Right hindlimb (tissue), 1 donor: ENCODE results near the gene C19orf12.

Source experiments
- DNase-seq: peaks from one replicate; pipeline ENCODE4 v3.0.0-alpha.2; 2018

The C19orf12 gene

GRCh38 chr19:29714953-29715700 lies at the start of gene C19orf12:
C19orf12 (minus strand) TSS chr19:29715261; CDS start chr19:29708413, 6,848 bp downstream.
- peak; percentile 75 for DNase-seq

- DNase-seq = no peak
Measured at GRCh38 chr19:29764361-29764760, 49.3 kb upstream of the C19orf12 start.

GRCh38 chr19:29763196-29763595 lies 48.1 kb upstream of the C19orf12 start:
- DNase-seq = no peak

- DNase-seq = no peak
Measured at GRCh38 chr19:29761575-29762232, 46.6 kb upstream of the C19orf12 start.

GRCh38 chr19:29760752-29761502 lies 45.9 kb upstream of the C19orf12 start:
- DNase-seq = no peak

- no peak for DNase-seq
Measured at GRCh38 chr19:29759359-29759758, 44.3 kb upstream of the C19orf12 start.

GRCh38 chr19:29758863-29759262 lies 43.8 kb upstream of the C19orf12 start:
- DNase-seq = no peak

- DNase-seq = no peak
Measured at GRCh38 chr19:29757551-29757950, 42.5 kb upstream of the C19orf12 start.

GRCh38 chr19:29753934-29754305 lies 38.9 kb upstream of the C19orf12 start:
- no peak for DNase-seq

- DNase-seq = no peak
Measured at GRCh38 chr19:29753190-29753933, 38.3 kb upstream of the C19orf12 start.

- no peak for DNase-seq
Measured at GRCh38 chr19:29752450-29753025, 37.5 kb upstream of the C19orf12 start.

- no peak for DNase-seq
Measured at GRCh38 chr19:29751932-29752331, 36.9 kb upstream of the C19orf12 start.

GRCh38 chr19:29750001-29750400 lies 34.9 kb upstream of the C19orf12 start:
- no peak for DNase-seq

GRCh38 chr19:29748996-29749849 lies 34.2 kb upstream of the C19orf12 start:
- DNase-seq = no peak

GRCh38 chr19:29745253-29745652 lies 30.2 kb upstream of the C19orf12 start:
- no peak for DNase-seq

GRCh38 chr19:29743681-29744080 lies 28.6 kb upstream of the C19orf12 start:
- DNase-seq = no peak

- no peak for DNase-seq
Measured at GRCh38 chr19:29741776-29742175, 26.7 kb upstream of the C19orf12 start.

GRCh38 chr19:29741226-29741625 lies 26.2 kb upstream of the C19orf12 start:
- DNase-seq = no peak

GRCh38 chr19:29737461-29738000 lies 22.5 kb upstream of the C19orf12 start:
- no peak for DNase-seq

- no peak for DNase-seq
Measured at GRCh38 chr19:29735829-29736228, 20.8 kb upstream of the C19orf12 start.

GRCh38 chr19:29731331-29731850 lies 16.3 kb upstream of the C19orf12 start:
- no peak for DNase-seq
